NCI-H187 treated with DMSO at 0.1 percent for 48 hours (cell line): ENCODE results near the gene TTC16.

Source experiments
- DNase-seq: peaks from one replicate; lab custom pipeline; 2025; lab: John Stamatoyannopoulos, UW

The TTC16 gene

GRCh38 chr9:127715470-127716337, at the start of gene TTC16, which contains the start of gene PTRH1:
TTC16 (plus strand) TSS chr9:127716079; CDS start chr9:127716146, 67 bp downstream.
PTRH1 (minus strand) TSS chr9:127715663; CDS start chr9:127715639, 24 bp downstream.
- DNase-seq = peak; percentile 14

- no peak for DNase-seq
Observed at GRCh38 chr9:127667127-127667844, 48.6 kb upstream of the TTC16 start.

GRCh38 chr9:127667906-127668305, 48.0 kb upstream of the TTC16 start:
- DNase-seq = no peak

GRCh38 chr9:127673234-127673633, 42.6 kb upstream of the TTC16 start:
- DNase-seq = no peak

GRCh38 chr9:127676638-127677037, 39.2 kb upstream of the TTC16 start:
- no peak for DNase-seq

GRCh38 chr9:127679506-127679905, 36.4 kb upstream of the TTC16 start:
- DNase-seq = no peak

- DNase-seq = no peak
Observed at GRCh38 chr9:127680226-127680625, 35.7 kb upstream of the TTC16 start.

GRCh38 chr9:127680846-127681245, 35.0 kb upstream of the TTC16 start:
- no peak for DNase-seq

- DNase-seq = no peak
Observed at GRCh38 chr9:127682351-127683136, 33.3 kb upstream of the TTC16 start.

GRCh38 chr9:127683723-127684122, 32.2 kb upstream of the TTC16 start:
- DNase-seq = no peak

GRCh38 chr9:127684576-127684975, 31.3 kb upstream of the TTC16 start:
- DNase-seq = no peak

- no peak for DNase-seq
Observed at GRCh38 chr9:127686461-127687393, 29.2 kb upstream of the TTC16 start.

- no peak for DNase-seq
Observed at GRCh38 chr9:127689329-127690000, 26.4 kb upstream of the TTC16 start.

GRCh38 chr9:127690735-127691134, 25.1 kb upstream of the TTC16 start:
- DNase-seq = no peak

GRCh38 chr9:127692071-127692470, 23.8 kb upstream of the TTC16 start:
- DNase-seq = no peak

- DNase-seq = no peak
Observed at GRCh38 chr9:127693143-127693542, 22.7 kb upstream of the TTC16 start.

GRCh38 chr9:127693697-127694096, 22.2 kb upstream of the TTC16 start:
- no peak for DNase-seq

- no peak for DNase-seq
Observed at GRCh38 chr9:127694890-127695720, 20.8 kb upstream of the TTC16 start.

GRCh38 chr9:127697575-127697974, 18.3 kb upstream of the TTC16 start:
- DNase-seq = no peak

GRCh38 chr9:127698386-127698785, 17.5 kb upstream of the TTC16 start:
- no peak for DNase-seq
